Endothelial cell of umbilical vein (primary cell): Measurements from ENCODE around the gene MECR. TPM values are rescaled to one million over a fixed set of nuclear protein-coding genes. Genes with fewer than 3 reads are reported as not detected.

Experiments
- BruUV-seq: library from RNA; stranded (reverse); fragments of 400-500 nt; replicated peaks from 2 replicates; lab custom pipeline; 2021; lab: Mats Ljungman, UMichigan
- CTCF ChIA-PET: fragments of 300-600, 350-600 bp; sonication (Branson Sonifier 250); formaldehyde crosslinking; loops from one replicate; lab custom pipeline; 2021; ENCODE audit warnings: antibody characterized with exemption, inconsistent platforms; lab: Charles Lee
- POLR2A ChIA-PET: fragments of 300-600, 350-600 bp; sonication (Branson Sonifier 250); formaldehyde crosslinking; loops from one replicate; lab custom pipeline; 2021; ENCODE audit warnings: antibody characterized with exemption, inconsistent platforms; lab: Charles Lee
- DNase-seq: peaks from one replicate; pipeline ENCODE4 v3.0.0-alpha.2; 2011; ENCODE audit warnings: low read depth, low spot score
- FAIRE-seq: peaks from 2 replicates; lab custom pipeline; 2011; peaks lifted over from hg19 to GRCh38; lab: Jason Lieb, UNC
- H2AFZ ChIP-seq: 2 replicates; pipeline ENCODE4 v1.6.0; 2012; ENCODE audit warnings: low read depth, low read length, control low read depth, inconsistent platforms
- H3K27ac ChIP-seq: 2 replicates; pipeline ENCODE4 v1.5.1; 2011; ENCODE audit warnings: low read depth, mild to moderate bottlenecking, control low read depth, low read length, moderate library complexity; ENCODE audit not compliant: insufficient read depth
- H3K27me3 ChIP-seq, 2 experiments: 2 replicates each; pipeline versions ENCODE4 v1.6.0 to v1.6.1; 2011; ENCODE audit warnings: low read length in 2 of 2, mixed read lengths in 1 of 2; ENCODE audit not compliant: control insufficient read depth in 2 of 2, insufficient read depth in 2 of 2
- H3K36me3 ChIP-seq, 2 experiments: 2 replicates in 1 of 2; 3 replicates in 1 of 2; pipeline ENCODE4 v1.5.1; 2011; ENCODE audit warnings: low read length in 2 of 2, mild to moderate bottlenecking in 1 of 2, moderate library complexity in 1 of 2; ENCODE audit not compliant: control insufficient read depth in 2 of 2, insufficient read depth in 2 of 2; ENCODE audit errors: extremely low read depth in 1 of 2
- H3K4me1 ChIP-seq: 3 replicates; pipeline ENCODE4 v1.5.1; 2011; ENCODE audit warnings: mild to moderate bottlenecking, low read length; ENCODE audit not compliant: control insufficient read depth, insufficient read depth; ENCODE audit errors: extremely low read depth
- H3K4me2 ChIP-seq: 2 replicates; pipeline ENCODE4 v1.6.1; 2011; ENCODE audit warnings: low read length, control low read depth, mixed read lengths; ENCODE audit not compliant: insufficient read depth
- H3K4me3 ChIP-seq, 3 experiments: fragments of 200-600 bp in 1 of 3; sonication (generic), shearing (Covaris generic) in 1 of 3; replicated peaks in 1 of 3; 2 replicates each; pipeline ENCODE4 v1.5.1; 2011 to 2016; ENCODE audit warnings: control low read depth in 3 of 3, low read length in 3 of 3, mild to moderate bottlenecking in 2 of 3, inconsistent platforms in 1 of 3, low read depth in 1 of 3, moderate library complexity in 1 of 3; ENCODE audit not compliant: insufficient read depth in 1 of 3
- H3K79me2 ChIP-seq: 2 replicates; pipeline ENCODE4 v1.6.0; 2012; ENCODE audit warnings: low read length, inconsistent platforms; ENCODE audit not compliant: control insufficient read depth, insufficient read depth
- H3K9ac ChIP-seq: replicated peaks from 2 replicates; pipeline ENCODE3; 2011; ENCODE audit warnings: low read length, control low read depth; ENCODE audit not compliant: insufficient read depth; ENCODE audit errors: extremely low read depth
- H3K9me1 ChIP-seq: replicated peaks from 3 replicates; pipeline ENCODE4 v1.6.0; 2011; ENCODE audit warnings: mild to moderate bottlenecking, low read length; ENCODE audit not compliant: control insufficient read depth, insufficient read depth; ENCODE audit errors: extremely low read depth
- H3K9me3 ChIP-seq: replicated peaks from 2 replicates; pipeline ENCODE4 v1.5.1; 2012; ENCODE audit warnings: low read length, inconsistent platforms; ENCODE audit not compliant: control insufficient read depth, insufficient read depth
- H4K20me1 ChIP-seq: replicated peaks from 2 replicates; pipeline ENCODE3; 2011; ENCODE audit warnings: mild to moderate bottlenecking, low read length; ENCODE audit not compliant: control insufficient read depth, insufficient read depth; ENCODE audit errors: extremely low read depth
- CTCF ChIP-seq, 2 donors: IDR thresholded peaks; 1 replicate in 1 of 2; 2 replicates in 1 of 2; pipeline ENCODE4 v1.5.1; 2011; ENCODE audit warnings: low read length in 2 of 2, mild to moderate bottlenecking in 2 of 2, moderate library complexity in 2 of 2, control low read depth in 1 of 2, inconsistent platforms in 1 of 2, low read depth in 1 of 2; ENCODE audit not compliant: insufficient read depth in 1 of 2; ENCODE audit errors: extremely low read depth in 1 of 2
- FOS ChIP-seq: IDR thresholded peaks from 2 replicates; pipeline ENCODE4 v1.6.1; 2011; ENCODE audit warnings: mild to moderate bottlenecking, low read length, moderate library complexity, borderline replicate concordance; ENCODE audit not compliant: insufficient read depth
- GATA2 ChIP-seq: IDR thresholded peaks from 2 replicates; pipeline ENCODE4 v1.7.0; 2011; ENCODE audit warnings: low read depth, mild to moderate bottlenecking, moderate library complexity, mixed read lengths, low read length; ENCODE audit not compliant: insufficient read length, insufficient read depth
- POLR2AphosphoS5 ChIP-seq: IDR thresholded peaks from 2 replicates; pipeline ENCODE4 v1.6.1; 2012; ENCODE audit warnings: low read depth, mild to moderate bottlenecking, control low read depth, low read length, moderate library complexity; ENCODE audit not compliant: insufficient read depth
- dilution Hi-C: fragments of 300-500 bp; cut with MboI; formaldehyde crosslinking; loops from one replicate; pipeline ENCODE4 v1.15.0; 2019; ENCODE audit warnings: low sequenced_read_pairs; ENCODE audit not compliant: extremely low pct_ligation_motif_present
- intact Hi-C: fragments of 100-400 bp; cut with micrococcal nuclease; formaldehyde crosslinking; loops from one replicate; pipeline ENCODE4 v1.10.0; 2022
- polyA plus RNA-seq, 4 experiments: library from polyadenylated mRNA; depleted of rRNA in 3 of 4; stranded (reverse) in 3 of 4; unstranded in 1 of 4; fragments of >200 nt; gene quantifications; 2 replicates each; pipeline versions ENCODE4 v1.2.1 to v1.2.3, GENCODE V29; 2011 to 2012; ENCODE audit warnings: missing spikeins in 1 of 4
- total RNA-seq: library from RNA; stranded (reverse); gene quantifications from 2 replicates; pipeline ENCODE4 v1.2.3, GENCODE V29; 2021

MECR gene
- total and polyA plus RNA-seq, 2 donors (not counting 3 experiments of a cell fraction or from before 2014, with no cell fraction given): 24.6 to 30.1 TPM

GRCh38 chr1:29249951-29250581 is 19.3 kb upstream of the MECR start:
- ChIA-PET POLR2A (interaction anchor here (0.6 kb wide), 1 partner anchor 1436 kb away, joined by 3 read pairs; no protein-coding TSS in a partner anchor), CTCF (interaction anchor here (1.0 to 1.1 kb wide), 2 partner anchors 9 to 1458 kb away, joined by 3 to 4 read pairs; no protein-coding TSS in a partner anchor)
- no peaks in the 10 kb centered on the region for H3K36me3 ChIP-seq
- H3K4me3 ChIP-seq: no peak overlapping the region
- no TSS peak for BruUV-seq
- H3K9me1 ChIP-seq: no peaks in the 10 kb centered on the region
- H3K4me2 ChIP-seq: no peak overlapping the region
- H3K9ac ChIP-seq: no peak overlapping the region
- intact Hi-C loops: no loop called here
- TF ChIP-seq GATA2 (no peak), POLR2AphosphoS5 (no peak), CTCF (IDR thresholded peaks at IDR 0.05; ENCODE audit: extremely low read depth in 1 of 2, insufficient read depth in 1 of 2, low read depth in 1 of 2, low read length in 2 of 2) (no peak), FOS (no peak)
- no peaks in the 10 kb centered on the region for H3K79me2 ChIP-seq
- dilution Hi-C loops: loop anchor here (25.0 kb wide), 1 partner anchor 837 kb away; no protein-coding TSS in a partner anchor
- no peak overlapping the region for H3K27ac ChIP-seq
- no peaks in the 10 kb centered on the region for H3K9me3 ChIP-seq
- H2AFZ ChIP-seq: no peak overlapping the region
- DNase-seq (no peak), FAIRE-seq (no peak)
- peaks cover 0 to 1% of the 10 kb centered on the region in 2 experiments for H3K27me3 ChIP-seq
- H4K20me1 ChIP-seq: no peaks in the 10 kb centered on the region
- no peaks in the 10 kb centered on the region for H3K4me1 ChIP-seq
